ENCODE data around the gene SIMC1. TPM values are rescaled to one million over a fixed set of nuclear protein-coding genes. Genes with fewer than 3 reads are reported as not detected.
A peak's percentile ranks its signal among the peaks of the same experiment; 100 is the strongest.

The SIMC1 gene
- polyA plus RNA-seq, 12 donors = 11.1 to 24.0 (median 15.2) TPM; not detected in 1

DNA sequence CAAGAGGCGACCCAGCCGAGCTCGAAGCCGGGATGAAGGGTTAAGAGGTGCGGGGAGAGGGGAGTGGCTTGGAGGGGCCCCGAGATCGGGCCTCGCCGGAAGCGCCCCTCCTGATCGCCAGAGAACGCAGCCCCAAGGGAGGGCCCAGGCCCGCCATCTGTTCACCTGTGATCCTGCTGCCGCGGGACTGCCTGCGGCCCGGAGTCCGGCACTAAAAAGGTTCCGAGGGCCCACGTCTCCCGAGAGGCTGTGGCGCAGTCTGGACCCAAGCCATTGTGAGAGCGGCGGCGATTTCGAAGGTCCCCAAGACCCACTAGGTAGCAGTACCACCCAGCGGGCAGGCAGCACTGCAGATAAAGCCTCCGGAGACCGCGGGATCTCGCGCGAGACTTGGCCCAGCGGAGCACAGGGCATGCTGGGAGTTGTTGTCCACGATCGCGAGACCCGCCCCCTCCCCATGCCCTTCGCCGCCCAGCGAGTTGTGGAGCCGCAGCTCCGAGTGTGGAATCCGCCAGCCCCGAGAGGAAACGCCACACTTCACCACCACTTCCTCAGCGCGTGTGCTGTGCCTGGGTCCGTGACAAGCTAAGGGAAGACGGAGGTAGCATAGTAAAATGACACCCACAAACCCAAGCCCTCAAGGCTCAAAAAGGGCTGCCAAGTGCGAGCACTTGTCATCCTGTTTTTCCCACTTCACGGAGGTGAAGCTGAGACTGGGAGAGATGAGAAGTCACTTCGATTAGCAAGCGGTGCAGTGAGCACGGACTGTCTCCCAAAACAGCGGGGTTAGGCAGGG lies 123.4 kb downstream of the SIMC1 start, which contains the start of gene KIAA1191:
TSS of gene KIAA1191 (minus strand) at position 328 of the 796 bp plus-strand sequence. CDS start 2,256 bp downstream, outside the sequence.
- DNase-seq = peak; percentile 92

GRCh38 chr5:176362233-176362490 lies 123.9 kb downstream of the SIMC1 start:
- DNase-seq = no peak

DNA sequence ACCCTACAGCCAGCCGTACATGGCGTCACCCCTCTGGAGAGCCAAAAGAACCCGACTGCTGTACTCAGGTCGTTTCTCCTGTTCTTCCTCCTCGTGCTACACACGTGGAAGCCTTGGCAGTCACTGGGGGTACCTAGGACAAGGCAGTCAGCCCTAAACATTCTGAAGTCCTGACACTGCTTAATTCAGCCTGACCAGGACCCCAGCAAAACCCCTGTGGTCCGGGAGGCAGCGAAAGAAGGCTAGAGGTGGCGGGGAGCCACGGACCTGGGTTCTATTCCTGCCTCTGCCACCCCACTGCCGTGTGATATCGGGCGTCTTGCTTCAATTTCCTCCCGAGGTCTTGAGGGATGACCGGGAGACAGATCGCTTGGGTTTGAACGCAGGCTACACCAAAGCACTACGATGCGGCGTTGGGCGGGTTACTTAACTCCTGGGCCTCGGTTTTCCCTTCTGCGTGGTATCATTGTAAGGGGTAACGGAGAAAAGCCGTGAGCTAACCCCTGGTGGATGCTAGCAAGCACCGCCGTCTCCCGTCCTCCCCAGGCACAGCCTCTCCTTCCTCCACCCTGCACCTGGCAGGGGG lies 126.6 kb downstream of the SIMC1 start:
- DNase-seq = no peak

DNA sequence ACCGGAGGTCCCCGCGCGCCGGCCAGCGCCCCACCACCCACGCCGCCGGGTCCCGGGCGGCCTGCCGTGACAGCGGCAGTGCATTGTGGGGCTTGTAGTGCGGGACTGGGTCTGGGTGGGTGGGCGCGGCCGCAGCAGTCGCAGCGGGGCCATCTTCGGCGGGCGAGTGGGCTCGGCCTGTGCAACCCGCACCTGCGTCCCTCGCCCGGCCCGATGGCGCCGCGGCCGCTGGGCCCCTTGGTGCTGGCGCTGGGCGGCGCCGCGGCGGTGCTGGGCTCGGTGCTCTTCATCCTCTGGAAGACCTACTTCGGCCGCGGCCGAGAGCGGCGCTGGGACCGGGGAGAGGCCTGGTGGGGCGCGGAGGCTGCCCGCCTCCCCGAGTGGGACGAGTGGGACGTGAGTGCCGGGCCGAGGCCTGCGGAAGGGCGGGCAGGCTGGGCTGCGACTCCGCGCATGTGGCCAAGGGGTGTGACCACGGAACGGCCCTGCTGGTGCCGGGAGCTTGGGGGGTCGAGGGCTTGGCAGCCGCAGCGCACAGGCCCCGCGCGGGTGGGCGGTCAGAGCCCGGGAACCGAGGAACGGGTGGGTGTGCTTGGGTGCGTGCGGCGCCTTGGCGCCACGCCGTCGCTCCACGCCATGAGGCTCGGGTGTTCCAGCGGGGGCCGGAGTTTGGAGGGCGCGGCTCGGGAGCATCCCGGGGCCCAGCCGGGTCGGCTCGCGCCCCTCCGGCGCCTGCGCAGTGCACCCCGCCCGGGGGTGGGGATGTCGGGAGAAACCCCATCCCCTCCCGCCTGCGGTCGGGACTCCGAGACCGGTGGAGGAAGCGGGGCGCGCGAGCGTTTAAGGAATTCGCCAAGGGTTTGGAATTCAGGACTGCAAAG lies 127.4 kb downstream of the SIMC1 start, which contains the start of gene ARL10:
TSS of gene ARL10 (plus strand) at position 137 of the 881 bp plus-strand sequence. CDS start at position 214, 77 bp downstream.
- DNase-seq = peak; percentile 58

GRCh38 chr5:176366232-176366894 lies 128.1 kb downstream of the SIMC1 start:
- DNase-seq = no peak

DNA sequence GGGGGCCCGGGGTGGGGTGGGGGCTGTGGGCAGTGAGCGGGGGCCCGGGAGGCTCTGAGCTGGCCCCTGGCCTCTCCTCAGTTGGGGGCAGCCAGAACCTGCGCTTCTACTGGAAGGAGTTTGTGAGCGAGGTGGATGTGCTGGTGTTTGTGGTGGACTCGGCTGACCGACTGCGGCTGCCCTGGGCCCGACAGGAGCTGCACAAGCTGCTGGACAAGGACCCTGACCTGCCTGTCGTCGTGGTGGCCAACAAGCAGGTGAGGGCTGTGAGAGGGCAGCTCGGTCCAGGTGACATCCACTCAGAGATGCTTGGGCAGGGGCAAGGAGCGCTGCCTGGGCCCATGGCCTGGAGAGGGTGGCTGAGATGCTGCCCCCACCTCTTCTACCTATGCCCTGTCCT lies 130.5 kb downstream of the SIMC1 start:
- no peak for DNase-seq

GRCh38 chr5:176369934-176370711 lies 131.9 kb downstream of the SIMC1 start:
- no peak for DNase-seq

GRCh38 chr5:176371621-176372539 lies 133.7 kb downstream of the SIMC1 start:
- no peak for DNase-seq

GRCh38 chr5:176373100-176373818 lies 135.0 kb downstream of the SIMC1 start:
- DNase-seq = peak; percentile 41

DNA sequence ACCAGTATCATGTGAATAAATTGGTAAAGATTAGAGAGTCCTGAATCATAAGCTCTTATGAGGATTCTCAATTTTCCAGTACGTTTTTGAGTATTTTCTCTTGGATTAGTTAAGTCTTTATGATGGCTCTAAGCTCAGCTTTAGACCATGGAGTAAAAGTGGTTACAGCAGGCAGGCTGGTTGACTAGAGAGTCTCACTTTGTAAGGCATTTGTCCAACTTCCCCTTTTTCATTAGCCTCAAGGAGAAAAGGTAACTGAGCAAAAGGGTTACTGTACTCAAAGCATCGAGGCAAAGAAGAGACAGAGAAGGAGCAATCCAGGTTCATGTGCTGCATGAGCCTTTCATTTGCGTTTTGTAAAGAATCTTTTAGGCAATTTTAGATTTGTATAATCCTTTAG lies 141.7 kb downstream of the SIMC1 start:
- DNase-seq = no peak

GRCh38 chr5:176381423-176381822 lies 143.2 kb downstream of the SIMC1 start:
- DNase-seq = no peak

- DNase-seq = no peak
Measured at GRCh38 chr5:176381979-176382378, 143.8 kb downstream of the SIMC1 start.

GRCh38 chr5:176382721-176383120 lies 144.5 kb downstream of the SIMC1 start:
- DNase-seq = no peak

DNA sequence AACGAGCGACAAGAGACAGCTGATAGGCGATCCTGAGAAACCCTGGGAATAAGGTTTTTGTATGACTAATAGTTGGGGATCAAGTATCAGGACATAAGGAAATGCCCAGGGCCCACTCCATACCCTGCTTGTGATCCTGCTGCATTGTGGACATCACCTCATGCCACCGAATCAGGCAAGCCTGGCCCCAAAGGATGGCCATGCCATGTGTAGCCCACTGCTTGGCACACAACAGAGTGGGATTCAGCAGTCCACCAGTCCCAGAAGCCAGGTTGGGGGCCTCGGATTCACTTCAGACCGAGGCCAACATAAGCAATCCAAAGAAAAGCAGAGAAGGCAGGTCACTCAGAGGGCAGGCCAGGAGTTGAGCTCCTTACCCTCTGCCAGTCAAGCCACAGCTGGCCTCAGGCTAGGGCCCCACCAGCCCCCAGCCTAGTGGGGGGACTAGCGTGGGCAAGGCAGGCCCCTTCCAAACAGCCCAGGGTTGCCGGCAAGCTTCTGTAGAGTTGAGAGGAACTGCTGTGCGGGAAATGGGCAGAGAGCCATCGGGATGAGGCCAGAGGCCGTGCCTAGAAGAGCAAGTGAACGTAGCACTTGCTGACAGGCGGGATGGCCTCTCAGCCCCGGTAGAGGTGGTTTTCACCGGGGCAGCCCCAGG lies 145.2 kb downstream of the SIMC1 start:
- no peak for DNase-seq

- no peak for DNase-seq
Measured at GRCh38 chr5:176383961-176384360, 145.7 kb downstream of the SIMC1 start.

DNA sequence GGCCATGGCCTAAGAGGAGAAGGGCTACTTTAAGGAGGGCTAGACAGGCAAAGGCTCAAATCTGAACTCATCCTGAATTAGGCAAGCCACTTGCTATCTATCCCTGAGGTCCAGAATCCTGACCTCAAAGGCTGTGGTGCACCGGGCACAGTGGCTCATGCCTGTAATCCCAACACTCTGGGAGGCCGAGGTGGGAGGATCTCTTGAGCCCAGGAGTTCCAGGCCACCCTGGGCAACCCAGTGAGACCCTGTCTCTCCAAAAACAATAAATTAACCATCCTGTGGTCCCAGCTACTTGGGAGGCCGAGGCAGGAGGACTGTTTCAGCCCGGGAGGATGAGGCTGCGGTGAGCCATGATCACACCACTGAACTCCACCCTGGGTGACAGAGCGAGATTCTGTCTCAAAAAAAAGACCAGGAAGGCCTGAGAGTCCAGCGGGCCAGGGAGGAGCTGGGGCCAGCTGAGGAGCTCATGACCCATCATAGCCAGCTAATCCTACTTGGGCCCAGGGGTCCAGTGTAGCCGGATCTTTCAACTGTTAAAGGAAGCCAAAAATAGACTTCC lies 146.2 kb downstream of the SIMC1 start:
- DNase-seq = no peak

DNA sequence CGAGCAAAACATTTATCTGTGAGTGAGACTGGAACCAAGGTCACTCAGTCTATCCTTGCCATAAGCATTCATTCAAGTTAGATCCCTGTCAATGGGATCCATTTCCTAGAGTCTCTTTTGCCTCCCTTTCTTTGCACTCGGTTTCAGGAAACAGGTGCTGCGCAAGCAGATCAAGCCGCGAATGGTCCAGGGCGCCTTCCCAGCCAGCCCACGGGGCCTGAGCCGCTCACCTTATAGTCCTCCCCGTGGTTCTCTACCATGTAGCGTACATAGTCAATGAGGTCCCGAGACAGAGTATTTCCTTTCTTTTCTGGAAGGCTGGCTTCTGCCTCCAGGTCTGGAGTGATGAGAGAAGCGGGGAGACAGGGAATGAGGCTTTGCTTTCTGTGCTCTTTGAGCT lies 146.8 kb downstream of the SIMC1 start:
- no peak for DNase-seq

DNA sequence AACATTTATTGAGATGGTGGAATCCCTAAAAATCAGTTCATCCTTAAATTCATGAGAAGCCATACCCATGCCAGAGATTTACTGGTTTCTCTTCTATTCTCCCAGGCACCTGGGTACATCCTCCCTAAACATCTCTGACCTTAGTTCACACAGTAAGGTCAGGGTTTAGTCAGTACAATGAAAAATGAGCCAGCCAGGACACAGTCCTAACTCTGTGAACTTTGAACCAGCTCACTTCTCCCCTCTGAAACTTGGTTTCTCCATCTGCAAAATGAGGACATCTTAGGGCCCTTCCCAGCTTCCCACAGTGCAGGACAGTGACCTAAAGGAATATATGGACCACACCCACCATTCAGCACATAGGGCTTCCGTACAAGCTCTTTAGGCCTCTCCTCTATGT lies 148.3 kb downstream of the SIMC1 start:
- DNase-seq = no peak

Data from muscle of arm (tissue), 12 donors.